Left kidney (tissue), 2 donors: Measurements from ENCODE around the gene NFATC3. TPM values are rescaled to one million over a fixed set of nuclear protein-coding genes. Genes with fewer than 3 reads are reported as not detected.

Experiments used
- DNase-seq: peaks from one replicate; pipeline ENCODE4 v3.0.0-alpha.2; 2013
- polyA plus RNA-seq: library from polyadenylated mRNA; unstranded; fragments of 120-200 nt; gene quantifications from one replicate; pipeline ENCODE4 v1.2.1, GENCODE V29; 2013; ENCODE audit not compliant: insufficient read length

NFATC3 gene
- polyA plus RNA-seq, 1 donor: 38.0 TPM

- DNase-seq: no peak
Observed at GRCh38 chr16:68247400-68247799, 162.2 kb downstream of the NFATC3 start.

DNA sequence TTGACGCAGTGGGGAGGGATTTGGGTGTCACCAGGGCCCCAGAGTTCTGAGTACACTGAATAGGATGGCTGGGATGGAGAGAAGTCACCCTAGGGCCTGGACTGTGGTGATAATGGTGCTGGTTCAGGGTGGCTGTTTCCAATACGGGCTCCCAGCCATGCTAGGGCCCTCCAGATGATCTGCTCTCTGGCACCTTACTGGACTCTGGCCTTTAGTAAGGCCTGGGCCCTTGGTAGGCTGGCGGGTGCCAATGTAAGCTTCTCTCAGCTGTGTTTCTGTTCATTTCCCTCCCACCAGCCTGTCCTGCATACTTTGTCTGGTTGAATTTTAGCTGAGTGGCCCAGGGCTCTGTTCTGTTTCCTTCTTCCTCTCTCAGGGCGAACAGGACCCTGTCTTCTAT lies 162.8 kb downstream of the NFATC3 start:
- no peak for DNase-seq

- no peak for DNase-seq
Observed at GRCh38 chr16:68249371-68249770, 164.2 kb downstream of the NFATC3 start.

DNA sequence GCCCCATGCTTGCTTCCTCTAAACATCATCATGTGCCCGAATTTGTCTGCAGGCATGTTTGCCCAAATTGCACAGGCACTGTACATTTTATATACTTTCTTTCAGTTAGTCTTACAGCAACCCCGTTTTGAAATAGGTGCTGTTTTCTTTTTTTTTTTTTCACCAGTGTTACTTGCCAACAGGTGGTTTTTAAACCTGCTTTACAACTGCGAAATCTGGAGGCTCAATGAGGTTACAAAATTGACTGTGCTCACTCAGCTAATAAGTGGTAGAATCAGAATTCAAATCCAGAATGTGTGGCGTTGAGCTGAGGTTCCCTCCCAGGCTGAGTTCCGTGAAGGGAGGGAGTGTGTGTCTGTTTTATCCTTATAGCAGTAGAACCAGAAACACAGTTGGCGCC lies 165.8 kb downstream of the NFATC3 start:
- no peak for DNase-seq

GRCh38 chr16:68251832-68252231 lies 166.7 kb downstream of the NFATC3 start:
- DNase-seq: no peak

- no peak for DNase-seq
Observed at GRCh38 chr16:68252383-68252782, 167.2 kb downstream of the NFATC3 start.

DNA sequence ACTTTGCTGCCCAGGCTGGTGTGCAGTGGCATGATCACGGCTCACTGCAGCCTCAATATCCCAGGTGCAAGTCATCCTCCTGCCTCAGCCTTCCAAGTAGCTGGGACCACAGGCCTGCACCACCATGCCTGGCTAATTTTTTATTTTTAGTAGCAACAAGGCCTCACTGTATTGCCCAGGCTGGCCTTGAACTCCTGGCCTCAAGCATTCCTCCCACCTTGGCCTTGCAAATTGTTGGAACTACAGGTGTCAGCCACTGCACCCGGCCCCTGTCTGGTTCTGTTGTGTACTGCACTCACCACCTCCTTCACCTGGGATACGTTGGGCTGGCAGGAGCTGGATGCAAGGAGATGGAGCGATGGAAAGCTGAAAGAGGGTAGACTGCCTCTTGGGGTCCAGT lies 168.6 kb downstream of the NFATC3 start:
- no peak for DNase-seq

GRCh38 chr16:68255712-68256111 lies 170.5 kb downstream of the NFATC3 start:
- no peak for DNase-seq

DNA sequence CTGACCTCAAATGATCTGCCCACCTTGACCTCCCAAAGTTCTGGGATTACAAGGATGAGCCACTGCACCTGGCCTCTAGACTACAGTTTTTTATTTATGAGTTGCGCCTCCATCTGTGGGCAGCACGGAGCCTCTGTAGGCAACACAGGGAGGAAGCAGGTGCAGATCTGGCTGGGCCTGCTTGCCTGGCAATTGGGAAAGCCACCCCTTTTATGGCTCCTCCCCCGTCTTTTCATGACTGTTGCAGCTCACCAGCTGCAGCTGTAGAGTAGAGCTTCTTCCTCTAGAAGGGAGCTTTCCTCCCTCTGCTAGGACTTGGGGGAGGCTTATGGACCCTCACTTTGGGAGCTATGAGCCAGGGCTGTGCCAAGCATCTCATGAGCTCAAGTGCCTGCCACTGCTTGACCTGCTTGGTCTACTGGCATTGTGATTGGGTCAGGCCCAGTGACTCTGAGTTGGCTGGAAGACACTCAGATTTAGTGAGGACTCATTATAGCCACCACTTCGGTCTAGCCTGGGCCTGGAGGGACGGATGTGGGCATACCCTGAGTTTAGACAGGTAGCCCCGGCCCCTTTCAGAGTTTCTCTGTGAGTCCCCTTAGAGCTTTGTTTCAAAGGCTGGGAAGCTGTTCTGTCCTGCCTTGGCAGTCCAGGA lies 172.2 kb downstream of the NFATC3 start:
- DNase-seq: no peak

DNA sequence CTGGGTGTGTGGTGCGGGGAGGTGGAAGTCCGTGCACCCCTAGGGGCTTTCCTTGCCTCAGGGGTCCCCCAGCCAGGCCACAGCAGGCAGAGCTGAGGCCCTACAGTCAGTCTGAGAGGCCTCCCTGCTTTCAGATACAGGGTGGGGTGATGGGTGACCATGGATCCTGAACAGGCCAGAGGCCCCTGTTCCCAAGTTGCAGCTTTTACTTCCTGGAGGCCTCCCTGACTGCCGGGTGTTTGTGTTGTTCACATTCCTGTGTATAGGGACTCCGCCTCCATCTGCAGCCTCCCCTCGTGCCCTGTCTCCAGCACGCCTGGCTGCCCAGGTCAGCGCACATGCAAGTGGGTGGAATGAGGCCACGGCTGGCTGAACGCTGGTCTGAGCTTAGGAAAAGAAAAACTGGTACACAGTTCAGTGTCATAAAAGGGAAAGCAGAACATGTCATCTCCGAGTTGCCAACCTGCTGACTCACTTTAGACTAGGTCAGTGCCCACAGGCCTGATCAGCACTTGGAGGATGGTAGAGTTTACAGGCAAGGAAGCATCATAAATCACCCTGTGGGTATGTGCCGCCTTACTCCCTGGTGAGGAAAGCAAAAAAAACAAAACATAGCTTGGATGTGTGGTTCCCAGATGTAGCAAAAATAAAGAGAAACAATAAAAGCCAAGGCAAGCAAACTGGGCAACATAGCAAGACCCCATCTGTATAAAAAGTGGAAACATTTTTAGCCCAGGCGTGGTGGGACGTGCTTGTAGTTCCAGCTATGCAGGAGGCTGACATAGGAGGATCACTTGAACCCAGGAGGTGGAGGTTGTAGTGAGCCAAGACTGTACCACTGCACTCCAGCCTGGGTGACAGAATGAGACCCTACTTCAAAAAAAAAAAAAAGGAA lies 173.0 kb downstream of the NFATC3 start:
- DNase-seq: peak; percentile 81

DNA sequence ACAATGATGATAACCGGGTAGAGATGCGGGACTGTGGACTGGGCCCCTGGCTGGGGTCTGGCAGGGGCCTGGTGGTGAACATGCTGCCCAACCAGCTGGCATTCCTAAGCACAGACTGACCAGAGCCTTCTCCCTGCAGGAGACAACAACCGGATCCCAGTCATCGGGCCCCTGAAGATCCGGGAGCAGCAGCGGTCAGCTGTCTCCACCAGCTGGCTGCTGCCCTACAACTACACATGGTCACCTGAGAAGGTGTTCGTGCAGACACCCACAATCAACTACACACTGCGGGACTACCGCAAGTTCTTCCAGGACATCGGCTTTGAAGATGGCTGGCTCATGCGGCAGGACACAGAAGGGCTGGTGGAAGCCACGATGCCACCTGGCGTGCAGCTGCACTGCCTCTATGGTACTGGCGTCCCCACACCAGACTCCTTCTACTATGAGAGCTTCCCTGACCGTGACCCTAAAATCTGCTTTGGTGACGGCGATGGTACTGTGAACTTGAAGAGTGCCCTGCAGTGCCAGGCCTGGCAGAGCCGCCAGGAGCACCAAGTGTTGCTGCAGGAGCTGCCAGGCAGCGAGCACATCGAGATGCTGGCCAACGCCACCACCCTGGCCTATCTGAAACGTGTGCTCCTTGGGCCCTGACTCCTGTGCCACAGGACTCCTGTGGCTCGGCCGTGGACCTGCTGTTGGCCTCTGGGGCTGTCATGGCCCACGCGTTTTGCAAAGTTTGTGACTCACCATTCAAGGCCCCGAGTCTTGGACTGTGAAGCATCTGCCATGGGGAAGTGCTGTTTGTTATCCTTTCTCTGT lies 174.0 kb downstream of the NFATC3 start:
- DNase-seq: no peak

- DNase-seq: no peak
Observed at GRCh38 chr16:68263559-68264127, 178.5 kb downstream of the NFATC3 start.

GRCh38 chr16:68264128-68265077 lies 179.2 kb downstream of the NFATC3 start, which contains the start of gene SLC7A6:
SLC7A6 (plus strand) TSS chr16:68264526; CDS start chr16:68274727, 10,201 bp downstream.
- peak; percentile 39 for DNase-seq

DNA sequence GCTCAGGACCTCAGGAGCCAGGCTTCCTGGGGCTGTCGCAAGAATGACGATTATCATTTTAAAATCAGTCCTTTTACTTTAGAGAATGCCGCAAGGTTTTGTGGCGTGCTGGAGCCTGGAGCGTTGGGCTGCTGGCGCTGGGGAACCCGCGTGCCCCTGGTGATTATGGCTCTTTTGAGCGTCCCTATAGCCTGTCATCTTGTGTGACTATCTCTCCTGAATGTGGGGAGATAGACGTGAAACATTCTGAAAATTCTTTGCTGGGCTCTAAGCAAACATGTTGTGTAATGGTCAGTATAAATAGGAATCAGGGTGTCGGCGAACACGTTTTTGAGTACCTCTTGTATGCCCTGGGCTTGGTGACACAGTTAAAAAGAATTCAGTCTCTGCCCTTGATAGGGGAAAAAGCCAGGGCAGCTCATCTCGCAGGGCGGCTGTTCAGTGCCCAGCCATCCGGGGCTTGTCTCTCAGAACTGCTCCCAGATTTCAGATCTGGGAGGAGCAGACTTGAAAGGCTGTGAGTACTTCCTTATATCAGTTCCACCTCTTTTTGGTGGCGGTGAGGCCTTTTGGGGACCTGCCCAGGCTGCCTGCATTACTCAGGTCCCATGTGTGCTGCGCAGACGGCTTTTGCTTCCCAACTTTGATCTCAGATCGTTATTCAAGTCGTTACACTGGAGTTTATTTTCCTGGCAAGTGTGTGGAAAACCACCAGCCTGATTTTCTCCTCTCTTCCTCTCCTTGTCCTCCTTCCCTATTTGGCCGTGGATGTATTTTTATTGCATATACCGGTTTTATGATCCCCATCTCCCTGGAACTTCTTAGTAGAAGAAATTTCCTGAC lies 180.1 kb downstream of the NFATC3 start:
- no peak for DNase-seq

GRCh38 chr16:68267612-68268405 lies 182.6 kb downstream of the NFATC3 start:
- DNase-seq: no peak

GRCh38 chr16:68269793-68270192 lies 184.6 kb downstream of the NFATC3 start:
- no peak for DNase-seq

DNA sequence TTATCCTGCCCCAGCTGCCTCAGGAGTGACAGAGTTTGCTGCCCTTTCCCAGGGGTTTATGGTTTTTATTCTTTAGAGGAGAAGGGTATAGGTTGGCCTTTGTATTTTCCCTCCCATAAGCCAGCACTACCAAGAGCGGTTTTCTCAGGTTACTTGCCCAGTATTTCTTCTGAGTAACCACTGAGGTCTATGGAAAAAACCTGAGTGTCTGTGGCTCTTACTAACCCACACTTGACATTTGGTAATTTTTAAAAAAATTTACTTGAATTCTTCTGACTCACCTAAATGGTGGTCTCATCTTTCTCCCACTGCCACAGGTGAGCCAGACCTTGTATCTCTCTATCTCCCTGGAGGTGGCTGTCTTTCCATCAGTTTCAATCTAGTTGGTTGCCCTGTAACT lies 185.2 kb downstream of the NFATC3 start:
- no peak for DNase-seq

- no peak for DNase-seq
Observed at GRCh38 chr16:68272507-68273209, 187.5 kb downstream of the NFATC3 start.
